Testis (tissue), 3 donors: Measurements from ENCODE around the gene APC2. TPM values are rescaled to one million over a fixed set of nuclear protein-coding genes. Genes with fewer than 3 reads are reported as not detected.
A peak's percentile ranks its signal among the peaks of the same experiment; 100 is the strongest.

Experiments
- DNase-seq: peaks from one replicate; pipeline ENCODE4 v3.0.0-alpha.2; 2019
- H3K27ac ChIP-seq, 2 donors: fragments of 200-600 bp; sonication (generic); one replicate each; pipeline ENCODE4 v1.5.1; 2019
- H3K27me3 ChIP-seq: fragments of 200-600 bp; sonication (generic); one replicate; pipeline ENCODE4 v1.5.1; 2019
- H3K36me3 ChIP-seq: fragments of 200-600 bp; sonication (generic); one replicate; pipeline ENCODE4 v1.5.1; 2017; ENCODE audit warnings: low read depth; ENCODE audit errors: missing control alignments
- H3K4me1 ChIP-seq: fragments of 200-600 bp; sonication (generic); one replicate; pipeline ENCODE4 v1.5.1; 2019
- H3K4me3 ChIP-seq, 2 donors: fragments of 200-600 bp; sonication (generic); one replicate each; pipeline ENCODE4 v1.5.1; 2017 to 2019
- H3K9me3 ChIP-seq: fragments of 200-600 bp; sonication (generic); one replicate; pipeline ENCODE4 v1.5.1; 2017
- POLR2A ChIP-seq: fragments of 450-650 bp; IDR thresholded peaks from one replicate; pipeline ENCODE4 v1.6.1; 2017; ENCODE audit warnings: antibody characterized with exemption, mild to moderate bottlenecking, moderate library complexity
- WGBS, 2 donors: methylation state at CpG; one replicate each; pipeline ENCODE4 v1.1.5; 2018; 5-methylcytosine and 5-hydroxymethylcytosine counted together
- intact Hi-C: fragments of 100-400 bp; cut with DNase I; formaldehyde crosslinking; loops from one replicate; pipeline ENCODE4 v1.15.1; 2023; ENCODE audit warnings: low total_unique reads
- polyA plus RNA-seq: library from polyadenylated mRNA; stranded (reverse); fragments of 350-450 nt; fragmentation: Illumina TruSeq; extraction: RNeasy Lipid Tissue Mini Kit (QIAGEN cat#74804); gene quantifications from one replicate; pipeline ENCODE4 v1.2.3, GENCODE V29; 2014; ENCODE audit warnings: low read depth, low replicate concordance; ENCODE audit not compliant: insufficient read depth
- total RNA-seq, 2 donors: library from RNA; depleted of rRNA; stranded (reverse); fragments of >200 nt; gene quantifications; one replicate each; pipeline ENCODE4 v1.2.3, GENCODE V29; 2016
- TF ChIP-seq, protein P1 (sequence below), 3 experiments: fragments of 450-650 bp in 2 of 3; fragments of 200-600 bp in 1 of 3; sonication (generic) in 1 of 3; IDR thresholded peaks; one replicate each; pipeline ENCODE4 v1.5.1; 2016 to 2019; ENCODE audit warnings: antibody characterized with exemption in 3 of 3, mild to moderate bottlenecking in 2 of 3, moderate library complexity in 1 of 3

Gene APC2
- total and polyA plus RNA-seq, 3 donors from 2014 or later: 2.8 to 5.9 (median 4.6) TPM

DNA sequence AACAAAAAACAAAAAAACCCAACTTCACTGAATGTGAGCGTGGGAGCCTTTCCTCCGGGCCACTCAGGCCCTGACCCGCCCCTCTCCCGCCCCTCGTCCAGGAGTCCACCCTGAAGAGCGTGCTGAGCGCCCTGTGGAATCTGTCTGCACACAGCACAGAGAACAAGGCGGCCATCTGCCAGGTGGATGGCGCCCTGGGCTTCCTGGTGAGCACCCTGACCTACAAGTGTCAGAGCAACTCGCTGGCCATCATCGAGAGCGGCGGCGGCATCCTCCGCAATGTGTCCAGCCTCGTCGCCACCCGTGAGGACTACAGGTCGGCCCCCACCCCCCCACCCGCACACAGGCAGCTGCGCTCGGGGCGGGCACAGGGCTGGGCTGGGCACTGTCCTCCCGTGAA lies 11.9 kb downstream of the APC2 start:
- Histone ChIP-seq H3K27me3 (no peaks in the 10 kb centered on the region), H3K27ac (no peak overlapping the region), H3K9me3 (no peaks in the 10 kb centered on the region), H3K4me3 (no peak overlapping the region), H3K36me3 (no peaks in the 10 kb centered on the region), H3K4me1 (peaks cover 6% of the 10 kb centered on the region)
- intact Hi-C loops: no loop called here
- WGBS, 2 donors: 96% methylated on average over 9 to 24 of the region's 24 CpGs
- TF ChIP-seq POLR2A: no peak
- TF ChIP-seq, protein P1, sequence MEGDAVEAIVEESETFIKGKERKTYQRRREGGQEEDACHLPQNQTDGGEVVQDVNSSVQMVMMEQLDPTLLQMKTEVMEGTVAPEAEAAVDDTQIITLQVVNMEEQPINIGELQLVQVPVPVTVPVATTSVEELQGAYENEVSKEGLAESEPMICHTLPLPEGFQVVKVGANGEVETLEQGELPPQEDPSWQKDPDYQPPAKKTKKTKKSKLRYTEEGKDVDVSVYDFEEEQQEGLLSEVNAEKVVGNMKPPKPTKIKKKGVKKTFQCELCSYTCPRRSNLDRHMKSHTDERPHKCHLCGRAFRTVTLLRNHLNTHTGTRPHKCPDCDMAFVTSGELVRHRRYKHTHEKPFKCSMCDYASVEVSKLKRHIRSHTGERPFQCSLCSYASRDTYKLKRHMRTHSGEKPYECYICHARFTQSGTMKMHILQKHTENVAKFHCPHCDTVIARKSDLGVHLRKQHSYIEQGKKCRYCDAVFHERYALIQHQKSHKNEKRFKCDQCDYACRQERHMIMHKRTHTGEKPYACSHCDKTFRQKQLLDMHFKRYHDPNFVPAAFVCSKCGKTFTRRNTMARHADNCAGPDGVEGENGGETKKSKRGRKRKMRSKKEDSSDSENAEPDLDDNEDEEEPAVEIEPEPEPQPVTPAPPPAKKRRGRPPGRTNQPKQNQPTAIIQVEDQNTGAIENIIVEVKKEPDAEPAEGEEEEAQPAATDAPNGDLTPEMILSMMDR (IDR thresholded peaks at IDR 0.05): no peak
- DNase-seq: no peak

DNA sequence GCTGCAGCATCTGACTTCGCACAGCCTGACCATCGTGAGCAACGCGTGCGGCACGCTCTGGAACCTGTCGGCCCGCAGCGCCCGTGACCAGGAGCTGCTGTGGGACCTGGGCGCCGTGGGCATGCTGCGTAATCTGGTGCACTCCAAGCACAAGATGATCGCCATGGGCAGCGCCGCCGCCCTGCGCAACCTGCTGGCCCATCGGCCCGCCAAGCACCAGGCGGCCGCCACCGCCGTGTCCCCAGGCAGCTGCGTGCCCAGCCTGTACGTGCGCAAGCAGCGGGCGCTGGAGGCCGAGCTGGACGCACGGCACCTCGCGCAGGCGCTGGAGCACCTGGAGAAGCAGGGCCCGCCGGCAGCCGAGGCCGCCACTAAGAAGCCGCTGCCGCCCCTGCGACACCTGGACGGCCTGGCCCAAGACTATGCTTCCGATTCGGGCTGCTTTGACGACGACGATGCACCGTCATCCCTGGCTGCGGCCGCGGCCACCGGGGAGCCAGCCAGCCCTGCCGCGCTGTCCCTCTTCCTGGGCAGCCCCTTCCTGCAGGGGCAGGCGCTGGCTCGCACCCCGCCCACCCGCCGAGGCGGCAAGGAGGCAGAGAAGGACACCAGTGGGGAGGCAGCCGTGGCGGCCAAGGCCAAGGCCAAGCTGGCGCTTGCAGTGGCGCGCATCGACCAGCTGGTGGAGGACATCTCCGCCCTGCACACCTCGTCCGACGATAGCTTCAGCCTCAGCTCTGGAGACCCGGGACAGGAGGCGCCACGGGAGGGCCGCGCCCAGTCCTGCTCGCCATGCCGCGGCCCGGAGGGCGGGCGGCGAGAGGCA lies 15.5 kb downstream of the APC2 start:
- DNase-seq: peak; percentile 78
- 64 to 86% methylated on average over 17 to 51 of the region's 83 CpGs for WGBS, 2 donors
- H3K27me3 ChIP-seq: no peaks in the 10 kb centered on the region
- peaks cover 13% of the 10 kb centered on the region for H3K4me1 ChIP-seq
- no peak overlapping the region for H3K27ac ChIP-seq
- intact Hi-C loops: no loop called here
- no peaks in the 10 kb centered on the region for H3K36me3 ChIP-seq
- H3K9me3 ChIP-seq: no peaks in the 10 kb centered on the region
- TF ChIP-seq, protein P1 (IDR thresholded peaks at IDR 0.05): peak; percentile 41 to 56 (median 47)
- TF ChIP-seq POLR2A: no peak
- no peak overlapping the region for H3K4me3 ChIP-seq

DNA sequence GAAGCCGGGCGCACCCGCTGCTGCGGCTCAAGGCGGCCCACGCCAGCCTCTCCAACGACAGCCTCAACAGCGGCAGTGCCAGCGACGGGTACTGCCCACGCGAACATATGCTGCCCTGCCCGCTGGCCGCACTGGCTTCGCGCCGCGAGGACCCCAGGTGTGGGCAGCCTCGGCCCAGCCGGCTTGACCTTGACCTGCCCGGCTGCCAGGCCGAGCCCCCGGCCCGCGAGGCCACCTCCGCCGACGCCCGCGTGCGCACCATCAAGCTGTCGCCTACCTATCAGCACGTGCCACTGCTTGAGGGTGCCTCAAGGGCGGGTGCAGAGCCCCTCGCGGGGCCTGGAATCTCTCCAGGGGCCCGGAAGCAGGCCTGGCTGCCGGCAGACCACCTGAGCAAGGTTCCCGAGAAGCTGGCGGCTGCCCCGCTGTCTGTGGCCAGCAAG lies 16.1 kb downstream of the APC2 start:
- 58% methylated on average over 37 of the region's 41 CpGs; no CpG with 5 or more reads in 1 of the 2 donors for WGBS, 2 donors
- Histone ChIP-seq H3K4me1 (peaks cover 17% of the 10 kb centered on the region), H3K4me3 (no peak overlapping the region), H3K9me3 (no peaks in the 10 kb centered on the region), H3K36me3 (no peaks in the 10 kb centered on the region), H3K27ac (no peak overlapping the region), H3K27me3 (no peaks in the 10 kb centered on the region)
- no peak for TF ChIP-seq POLR2A
- TF ChIP-seq, protein P1 (IDR thresholded peaks at IDR 0.05): no peak
- DNase-seq: no peak
- intact Hi-C loops: no loop called here

DNA sequence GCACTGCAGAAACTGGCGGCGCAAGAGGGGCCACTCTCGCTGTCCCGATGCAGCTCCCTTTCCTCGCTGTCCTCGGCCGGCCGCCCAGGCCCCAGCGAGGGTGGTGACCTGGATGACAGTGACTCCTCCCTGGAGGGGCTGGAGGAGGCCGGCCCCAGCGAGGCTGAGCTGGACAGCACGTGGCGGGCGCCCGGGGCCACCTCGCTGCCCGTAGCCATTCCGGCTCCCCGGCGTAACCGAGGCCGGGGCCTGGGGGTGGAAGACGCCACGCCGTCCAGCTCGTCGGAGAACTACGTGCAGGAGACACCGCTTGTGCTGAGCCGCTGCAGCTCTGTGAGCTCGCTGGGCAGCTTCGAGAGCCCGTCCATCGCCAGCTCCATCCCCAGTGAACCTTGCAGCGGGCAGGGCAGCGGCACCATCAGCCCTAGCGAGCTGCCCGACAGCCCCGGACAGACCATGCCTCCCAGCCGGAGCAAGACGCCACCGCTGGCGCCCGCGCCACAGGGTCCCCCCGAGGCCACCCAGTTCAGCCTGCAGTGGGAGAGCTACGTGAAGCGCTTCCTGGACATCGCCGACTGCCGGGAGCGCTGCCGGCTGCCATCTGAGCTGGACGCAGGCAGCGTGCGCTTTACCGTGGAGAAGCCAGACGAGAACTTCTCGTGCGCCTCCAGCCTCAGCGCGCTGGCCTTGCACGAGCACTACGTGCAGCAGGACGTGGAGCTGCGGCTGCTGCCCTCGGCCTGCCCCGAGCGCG lies 16.7 kb downstream of the APC2 start:
- TF ChIP-seq, protein P1 (IDR thresholded peaks at IDR 0.05): no peak
- no peak for TF ChIP-seq POLR2A
- 55% methylated on average over 53 of the region's 70 CpGs; no CpG with 5 or more reads in 1 of the 2 donors for WGBS, 2 donors
- Histone ChIP-seq H3K27ac (no peak overlapping the region), H3K9me3 (no peaks in the 10 kb centered on the region), H3K4me1 (peaks cover 23% of the 10 kb centered on the region), H3K4me3 (no peak overlapping the region), H3K36me3 (no peaks in the 10 kb centered on the region), H3K27me3 (no peaks in the 10 kb centered on the region)
- intact Hi-C loops: no loop called here
- no peak for DNase-seq
